Activated effector memory CD4-positive, alpha-beta T cell treated with anti-CD3 and anti-CD28 coated beads, Interleukin-2, amount 50 U/mL, for 16 hours (primary cell): Measurements from ENCODE around the gene ZMIZ1.

Experiments used
- DNase-seq: peaks from one replicate; pipeline ENCODE4 v3.0.0-alpha.2; 2020

The ZMIZ1 gene

GRCh38 chr10:79298403-79299244, 229.9 kb downstream of the ZMIZ1 start:
- DNase-seq = peak; percentile 81

GRCh38 chr10:79299397-79300241, 230.9 kb downstream of the ZMIZ1 start:
- DNase-seq = no peak

- DNase-seq = no peak
Measured at GRCh38 chr10:79300711-79301110, 231.9 kb downstream of the ZMIZ1 start.

DNA sequence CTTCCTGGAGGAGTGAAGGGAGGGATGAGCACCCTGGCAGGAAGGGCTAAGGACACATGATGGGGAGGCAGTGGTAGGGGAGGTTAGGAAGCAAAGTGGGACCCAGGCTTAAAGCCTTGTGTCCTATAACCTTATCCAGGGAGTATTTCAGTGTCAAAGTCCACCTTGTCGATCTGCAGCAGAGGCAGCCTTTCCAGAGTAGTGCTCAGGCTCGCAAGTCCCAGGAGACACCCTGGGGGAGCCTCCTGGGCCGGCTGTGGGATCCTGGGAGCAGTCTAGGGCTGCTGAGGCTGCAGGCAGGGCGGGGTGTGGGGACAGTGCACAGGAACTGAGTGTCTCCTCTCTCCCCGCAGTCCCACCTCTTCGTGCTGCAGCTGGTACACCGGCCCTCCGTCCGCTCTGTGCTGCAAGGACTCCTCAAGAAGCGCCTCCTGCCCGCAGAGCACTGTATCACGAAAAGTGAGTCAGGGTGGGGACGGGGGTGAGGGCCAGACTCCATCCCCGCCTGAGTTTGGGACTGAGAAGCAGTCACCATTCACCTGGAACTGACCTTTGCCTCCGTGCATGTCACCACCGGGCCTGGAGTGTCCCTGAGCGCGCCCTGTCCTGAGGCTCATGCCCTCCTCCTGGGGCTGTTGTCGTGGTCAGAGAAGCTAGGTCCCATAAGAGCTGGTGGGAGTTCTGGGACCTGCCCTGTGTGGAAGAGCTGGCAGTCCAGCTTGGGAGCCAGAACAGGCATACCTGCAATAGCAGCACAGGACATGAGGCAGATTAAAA, 233.2 kb downstream of the ZMIZ1 start:
- DNase-seq = no peak

DNA sequence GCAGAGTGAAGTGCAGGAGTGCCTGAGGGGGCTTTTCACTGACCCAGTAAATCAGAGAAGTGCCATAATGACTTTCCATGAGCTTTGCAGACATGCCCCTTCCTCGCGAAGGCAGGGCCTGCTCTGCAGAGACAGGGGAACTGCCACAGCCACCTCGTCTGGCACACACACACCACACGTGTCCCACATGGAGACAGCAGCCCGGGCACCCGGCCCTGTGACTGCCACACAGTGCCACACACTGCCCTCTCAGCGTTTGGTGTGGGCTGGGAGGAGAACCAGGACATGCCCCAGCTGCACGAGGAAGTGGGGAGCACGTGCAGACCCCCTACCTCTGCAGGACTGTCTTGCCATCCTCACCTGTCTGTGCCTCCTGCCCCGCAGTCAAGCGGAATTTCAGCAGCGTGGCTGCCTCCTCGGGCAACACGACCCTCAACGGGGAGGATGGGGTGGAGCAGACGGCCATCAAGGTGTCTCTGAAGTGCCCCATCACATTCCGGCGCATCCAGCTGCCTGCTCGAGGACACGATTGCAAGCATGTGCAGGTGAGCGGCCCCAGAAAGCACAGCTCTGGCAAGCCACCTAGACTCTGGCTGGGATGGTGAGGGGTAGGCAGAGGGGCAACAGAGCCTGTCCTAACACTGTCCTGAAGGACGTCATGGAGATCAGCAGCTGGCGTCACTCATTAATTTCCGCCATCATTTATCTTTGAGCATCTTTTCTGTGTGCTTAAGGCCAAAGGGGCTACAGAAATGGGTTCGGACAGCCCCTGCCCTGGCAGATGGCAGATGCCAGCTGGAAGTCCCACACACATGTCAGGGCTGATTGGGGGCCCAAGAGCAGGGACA, 235.1 kb downstream of the ZMIZ1 start:
- no peak for DNase-seq

DNA sequence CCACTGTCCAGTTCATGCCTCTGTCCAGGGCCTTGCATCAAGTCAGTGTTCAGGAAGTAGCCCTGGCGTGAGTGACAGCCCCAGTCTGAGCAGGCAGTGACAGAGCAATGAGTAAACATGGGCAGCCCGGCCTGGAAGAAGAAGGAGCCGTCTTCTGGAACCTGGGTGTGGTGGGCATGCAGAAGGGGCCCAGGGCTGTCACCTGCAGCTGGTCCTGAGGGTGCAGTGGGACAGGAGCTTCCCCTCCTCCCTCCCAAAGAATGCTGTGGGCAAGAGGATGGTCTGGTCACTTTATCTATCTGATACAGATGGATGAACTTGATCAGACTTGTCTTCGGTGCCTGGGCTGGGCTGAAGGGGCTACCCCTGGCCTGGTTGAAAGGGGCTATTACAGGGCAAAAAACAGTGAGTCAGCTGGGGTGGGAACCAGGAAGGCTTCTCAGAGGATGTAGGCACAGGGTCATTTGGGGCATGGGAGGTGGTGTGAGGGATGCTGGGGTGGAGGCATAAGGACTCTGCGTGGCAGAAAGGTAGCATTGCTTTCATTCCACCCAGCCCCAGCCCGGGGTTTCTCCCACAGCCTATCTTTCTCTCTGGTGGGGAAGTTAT, 235.8 kb downstream of the ZMIZ1 start:
- no peak for DNase-seq

DNA sequence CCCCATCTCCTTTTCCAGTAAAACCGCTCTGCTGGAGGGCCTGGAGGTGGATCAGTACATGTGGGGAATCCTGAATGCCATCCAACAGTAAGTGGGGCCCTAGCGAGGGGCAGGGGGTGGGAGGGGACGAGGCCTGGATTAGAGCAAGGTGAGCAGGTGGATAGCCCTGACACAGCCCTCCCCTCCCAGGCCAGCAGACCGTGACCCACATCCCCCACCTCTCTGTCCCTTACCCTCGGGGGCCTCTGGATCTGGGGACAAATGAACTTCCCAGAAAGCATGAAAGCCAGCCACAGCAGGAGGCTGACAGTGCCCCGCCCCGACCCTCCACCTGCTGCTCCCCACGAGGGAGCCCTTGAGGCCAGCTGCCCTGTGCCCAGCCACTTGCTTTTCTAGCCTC, 236.7 kb downstream of the ZMIZ1 start:
- no peak for DNase-seq

GRCh38 chr10:79305988-79306387, 237.2 kb downstream of the ZMIZ1 start:
- DNase-seq = no peak

- no peak for DNase-seq
Measured at GRCh38 chr10:79306644-79307220, 238.0 kb downstream of the ZMIZ1 start.

DNA sequence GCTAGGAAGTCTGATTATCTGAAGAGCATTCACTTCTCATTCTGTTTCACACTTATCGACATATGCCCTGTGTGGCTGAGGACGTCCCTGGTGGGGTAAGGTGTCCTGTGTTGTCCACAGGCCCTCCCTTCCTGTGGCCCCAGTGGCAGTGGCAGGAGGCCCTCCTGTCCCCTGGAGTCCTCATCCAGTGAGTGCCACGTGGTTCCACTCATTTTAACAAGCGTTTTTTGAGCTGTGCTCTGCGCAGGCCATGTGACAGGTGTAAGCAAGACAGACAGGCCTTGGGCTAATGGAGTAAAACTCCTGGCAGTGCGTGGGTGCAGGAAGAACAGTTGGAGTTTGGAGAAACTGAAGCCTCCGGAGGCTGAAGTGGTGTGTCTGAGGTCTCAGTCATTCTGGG, 239.2 kb downstream of the ZMIZ1 start:
- no peak for DNase-seq

- DNase-seq = no peak
Measured at GRCh38 chr10:79308969-79309665, 240.4 kb downstream of the ZMIZ1 start.

- DNase-seq = no peak
Measured at GRCh38 chr10:79310200-79310865, 241.6 kb downstream of the ZMIZ1 start.

DNA sequence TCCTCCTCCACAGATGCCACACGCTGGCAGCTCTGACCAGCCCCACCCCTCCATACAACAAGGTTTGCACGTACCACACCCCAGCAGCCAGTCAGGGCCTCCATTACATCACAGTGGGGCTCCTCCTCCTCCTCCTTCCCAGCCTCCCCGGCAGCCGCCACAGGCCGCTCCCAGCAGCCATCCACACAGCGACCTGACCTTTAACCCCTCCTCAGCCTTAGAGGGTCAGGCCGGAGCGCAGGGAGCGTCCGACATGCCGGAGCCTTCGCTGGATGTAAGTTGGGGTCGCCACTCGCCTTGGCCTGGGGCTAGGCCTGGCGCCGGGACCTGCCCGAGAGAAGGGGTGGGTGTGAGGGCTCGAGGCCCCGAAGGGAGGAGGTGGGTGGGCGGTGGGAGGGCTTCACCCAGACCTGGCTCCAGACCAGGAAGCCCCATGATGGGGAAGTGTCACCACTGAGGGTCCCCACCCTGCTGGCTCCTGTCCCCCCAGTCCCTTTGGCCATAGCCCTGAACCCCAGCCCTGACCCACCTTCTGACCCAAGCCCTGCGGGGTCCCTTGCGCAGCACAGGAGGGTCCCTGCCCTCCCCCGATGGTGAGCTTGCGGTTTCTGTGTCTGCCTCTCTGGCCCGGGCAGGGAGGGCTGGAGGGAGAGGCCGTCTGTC, 242.3 kb downstream of the ZMIZ1 start:
- DNase-seq = no peak

- no peak for DNase-seq
Measured at GRCh38 chr10:79311581-79312407, 243.0 kb downstream of the ZMIZ1 start.

GRCh38 chr10:79312601-79313187, 243.9 kb downstream of the ZMIZ1 start:
- no peak for DNase-seq

DNA sequence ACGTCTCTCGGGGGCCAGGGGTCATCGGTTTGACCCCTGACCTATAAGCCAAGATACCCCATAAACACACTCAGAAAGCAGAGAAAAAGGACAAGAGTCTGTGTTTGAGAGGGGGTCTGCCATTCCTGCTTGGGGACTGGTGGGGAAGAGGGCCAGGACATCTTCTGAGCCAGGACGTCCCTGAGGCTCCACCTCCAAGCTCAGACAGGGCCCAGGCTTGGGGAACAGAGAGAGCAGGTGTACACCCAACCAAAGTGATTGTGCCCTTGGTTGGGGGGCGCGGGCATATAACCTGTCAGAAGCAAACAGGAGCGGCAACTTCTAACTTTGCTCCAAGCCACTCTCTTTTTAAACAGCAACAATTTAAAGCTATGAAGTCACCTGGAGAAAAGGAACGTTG, 244.6 kb downstream of the ZMIZ1 start:
- DNase-seq = no peak

DNA sequence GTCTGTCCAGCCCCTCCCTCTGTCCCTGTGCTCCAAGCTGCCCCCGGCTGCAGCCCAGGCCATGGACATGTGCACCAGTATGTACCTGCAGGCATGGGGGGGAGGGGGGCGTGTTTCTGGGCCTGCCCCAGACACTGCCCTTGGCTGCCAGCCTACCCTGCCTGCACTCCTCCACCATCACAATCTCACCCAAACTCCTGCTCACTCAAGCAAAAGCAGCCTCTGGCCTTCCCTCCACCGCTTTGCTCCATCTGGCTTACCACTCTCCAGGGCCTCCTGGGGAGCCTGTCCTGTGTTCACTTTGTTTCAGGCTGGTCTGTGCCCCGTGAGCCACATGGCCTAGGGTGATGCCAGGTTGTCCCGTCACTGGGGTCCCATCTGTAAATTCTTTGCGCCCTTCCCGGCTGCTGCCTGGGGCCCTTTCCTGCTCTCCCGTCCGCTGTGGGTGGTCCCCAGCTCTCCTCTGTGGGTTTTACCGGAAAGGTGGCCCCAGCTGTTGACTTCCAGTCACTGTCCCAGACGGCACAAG, 245.2 kb downstream of the ZMIZ1 start:
- DNase-seq = no peak
